Endodermal cell (in vitro differentiated cells): ENCODE measurements around the gene AKAP6. TPM values are rescaled to one million over a fixed set of nuclear protein-coding genes. Genes with fewer than 3 reads are reported as not detected.

Source experiments
- DNase-seq: peaks from one replicate; pipeline ENCODE4 v3.0.0-alpha.2; 2017
- H3K27ac ChIP-seq: 2 replicates; pipeline ENCODE4 v1.5.1; 2013; ENCODE audit warnings: mild to moderate bottlenecking, low read depth, low read length, moderate library complexity
- H3K27me3 ChIP-seq: 2 replicates; pipeline ENCODE4 v1.6.1; 2013; ENCODE audit warnings: mild to moderate bottlenecking, low read length, moderate library complexity; ENCODE audit not compliant: insufficient read depth, control insufficient read depth, poor library complexity, severe bottlenecking
- H3K36me3 ChIP-seq: 2 replicates; pipeline ENCODE4 v1.7.0; 2013; ENCODE audit warnings: mild to moderate bottlenecking, low read length, moderate library complexity; ENCODE audit not compliant: control insufficient read depth, insufficient read depth
- H3K4me1 ChIP-seq: one replicate; pipeline ENCODE4 v1.7.0; 2013; ENCODE audit warnings: low read length; ENCODE audit not compliant: control insufficient read depth, insufficient read depth
- H3K4me3 ChIP-seq: 2 replicates; pipeline ENCODE4 v1.5.1; 2013; ENCODE audit warnings: mild to moderate bottlenecking, low read length, moderate library complexity
- H3K9ac ChIP-seq: 2 replicates; pipeline ENCODE4 v1.6.1; 2013; ENCODE audit warnings: mild to moderate bottlenecking, low read length, moderate library complexity; ENCODE audit not compliant: poor library complexity, severe bottlenecking; ENCODE audit errors: extremely low read depth
- H3K9me3 ChIP-seq: 2 replicates; pipeline ENCODE4 v1.6.1; 2013; ENCODE audit warnings: mild to moderate bottlenecking, low read length, moderate library complexity; ENCODE audit not compliant: control insufficient read depth
- H3K27ac Mint-ChIP-seq: 2 replicates; pipeline ENCODE4 v1.8.0; 2020; ENCODE audit warnings: mixed read lengths
- H3K27me3 Mint-ChIP-seq: 2 replicates; pipeline ENCODE4 v1.8.0; 2021; ENCODE audit warnings: mild to moderate bottlenecking, mixed read lengths; ENCODE audit not compliant: insufficient read depth
- H3K36me3 Mint-ChIP-seq: 2 replicates; pipeline ENCODE4 v1.8.0; 2020; ENCODE audit warnings: low read depth, mixed read lengths
- H3K4me1 Mint-ChIP-seq: 2 replicates; pipeline ENCODE4 v1.8.0; 2020; ENCODE audit warnings: mixed read lengths
- H3K4me3 Mint-ChIP-seq: 2 replicates; pipeline ENCODE4 v1.8.0; 2020; ENCODE audit warnings: mild to moderate bottlenecking, moderate library complexity, mixed read lengths
- H3K9me3 Mint-ChIP-seq: 2 replicates; pipeline ENCODE4 v1.8.0; 2020; ENCODE audit warnings: mild to moderate bottlenecking, mixed read lengths
- CTCF ChIP-seq: fragments of 200-600 bp; sonication (generic); conservative IDR thresholded peaks from 2 replicates; pipeline ENCODE4 v1.5.0; 2021; ENCODE audit warnings: antibody characterized with exemption, mild to moderate bottlenecking
- WGBS, 2 experiments: methylation state at CpG; one replicate each; pipeline versions ENCODE4 v1.1.5 to v1.1.7; 2013; ENCODE audit warnings: missing lambda C conversion rate in 2 of 2, mixed read lengths in 1 of 2; ENCODE audit not compliant: insufficient coverage in 1 of 2, insufficient read length in 1 of 2; 5-methylcytosine and 5-hydroxymethylcytosine counted together
- total RNA-seq, 2 donors: library from RNA; stranded (reverse); fragmentation: NEBNext Ultra II Directional in 1 of 2; extraction: Animal tissue kit (Norgen Biotek cat#: 25700) in 1 of 2; gene quantifications; 2 replicates in 1 of 2; 3 replicates in 1 of 2; pipeline ENCODE4 v1.2.1, GENCODE V29; 2021

The AKAP6 gene
- total RNA-seq, 2 donors from 2014 or later: 4.3 to 5.0 TPM

GRCh38 chr14:32727832-32728231, 398.7 kb downstream of the AKAP6 start:
- Mint-ChIP-seq H3K4me3 (no peak overlapping the region), H3K4me1 (peaks cover 20% of the 10 kb centered on the region)
- WGBS, 2 experiments: 83 to 89% methylated on average over 2 to 5 of the region's 5 CpGs

GRCh38 chr14:32728526-32728925, 399.4 kb downstream of the AKAP6 start:
- H3K4me1 ChIP-seq: no peaks in the 10 kb centered on the region
- no peaks in the 10 kb centered on the region for H3K36me3 Mint-ChIP-seq

More at GRCh38 chr14:32727832-32728231, 398.7 kb downstream of the AKAP6 start:
- TF ChIP-seq CTCF: no peak
- H3K27ac Mint-ChIP-seq: no peak overlapping the region
- Histone ChIP-seq H3K27me3 (no peaks in the 10 kb centered on the region), H3K4me1 (no peaks in the 10 kb centered on the region), H3K27ac (peak overlapping the region; percentile 60), H3K36me3 (no peaks in the 10 kb centered on the region), H3K9ac (no peak overlapping the region), H3K4me3 (no peak overlapping the region), H3K9me3 (no peaks in the 10 kb centered on the region)
- DNase-seq: no peak
- no peaks in the 10 kb centered on the region for H3K27me3 Mint-ChIP-seq
- no peaks in the 10 kb centered on the region for H3K9me3 Mint-ChIP-seq
- H3K36me3 Mint-ChIP-seq: no peaks in the 10 kb centered on the region

GRCh38 chr14:32728976-32729375, 399.9 kb downstream of the AKAP6 start:
- H3K27ac ChIP-seq: peak overlapping the region; percentile 88
- no peaks in the 10 kb centered on the region for H3K36me3 ChIP-seq
- no peaks in the 10 kb centered on the region for H3K36me3 Mint-ChIP-seq
- no peaks in the 10 kb centered on the region for H3K4me1 ChIP-seq
- peaks cover 20% of the 10 kb centered on the region for H3K4me1 Mint-ChIP-seq
- no peak overlapping the region for H3K4me3 ChIP-seq
- DNase-seq: no peak
- no peaks in the 10 kb centered on the region for H3K27me3 ChIP-seq
- H3K4me3 Mint-ChIP-seq: no peak overlapping the region
- no peaks in the 10 kb centered on the region for H3K27me3 Mint-ChIP-seq
- H3K27ac Mint-ChIP-seq: no peak overlapping the region
- H3K9me3 ChIP-seq: no peaks in the 10 kb centered on the region
- H3K9me3 Mint-ChIP-seq: no peaks in the 10 kb centered on the region
- no peak overlapping the region for H3K9ac ChIP-seq
- WGBS, 2 experiments: 40 to 98% methylated on average over 1 to 3 of the region's 5 CpGs
- no peak for TF ChIP-seq CTCF

More at GRCh38 chr14:32728526-32728925, 399.4 kb downstream of the AKAP6 start:
- Histone ChIP-seq H3K27me3 (no peaks in the 10 kb centered on the region), H3K36me3 (no peaks in the 10 kb centered on the region), H3K9me3 (no peaks in the 10 kb centered on the region), H3K9ac (no peak overlapping the region), H3K4me3 (no peak overlapping the region), H3K27ac (peak overlapping the region; percentile 88)
- WGBS, 2 experiments: 92% methylated on average over 1 of the region's 1 CpG; no CpG with 5 or more reads in 1 of the 2 experiments
- Mint-ChIP-seq H3K9me3 (no peaks in the 10 kb centered on the region), H3K4me1 (peaks cover 20% of the 10 kb centered on the region), H3K4me3 (no peak overlapping the region), H3K27me3 (no peaks in the 10 kb centered on the region), H3K27ac (no peak overlapping the region)
- TF ChIP-seq CTCF: no peak
- DNase-seq: no peak
